ENCODE results near the gene CDC42BPA.
"Not testable (repeated sequence)": the region's sequence is repeated elsewhere in the genome, so short reads cannot be mapped to it uniquely, and the experiment has no call there.

Gene CDC42BPA

GRCh38 chr1:227265891-227266290, 52.4 kb downstream of the CDC42BPA start:
- no peak for DNase-seq (ENCODE audit: low read depth in 1 of 2, low spot score in 1 of 2)

- no peak for DNase-seq (ENCODE audit: low read depth in 1 of 2, low spot score in 1 of 2)
Observed at GRCh38 chr1:227263869-227264268, 54.4 kb downstream of the CDC42BPA start.

GRCh38 chr1:227261501-227261900, 56.8 kb downstream of the CDC42BPA start:
- no peak for DNase-seq (ENCODE audit: low read depth in 1 of 2, low spot score in 1 of 2)

GRCh38 chr1:227260433-227260832, 57.9 kb downstream of the CDC42BPA start:
- DNase-seq (ENCODE audit: low read depth in 1 of 2, low spot score in 1 of 2): no peak

- no peak for DNase-seq (ENCODE audit: low read depth in 1 of 2, low spot score in 1 of 2)
Observed at GRCh38 chr1:227257964-227258363, 60.3 kb downstream of the CDC42BPA start.

GRCh38 chr1:227255086-227255732, 63.1 kb downstream of the CDC42BPA start:
- DNase-seq (ENCODE audit: low read depth in 1 of 2, low spot score in 1 of 2): no peak

- DNase-seq (ENCODE audit: low read depth in 1 of 2, low spot score in 1 of 2): no peak
Observed at GRCh38 chr1:227253065-227253464, 65.2 kb downstream of the CDC42BPA start.

GRCh38 chr1:227245613-227246320, 72.5 kb downstream of the CDC42BPA start:
- no peak for DNase-seq (ENCODE audit: low read depth in 1 of 2, low spot score in 1 of 2)

GRCh38 chr1:227244339-227245118, 73.8 kb downstream of the CDC42BPA start:
- no peak for DNase-seq (ENCODE audit: low read depth in 1 of 2, low spot score in 1 of 2)

GRCh38 chr1:227242811-227243682, 75.2 kb downstream of the CDC42BPA start:
- no peak for DNase-seq (ENCODE audit: low read depth in 1 of 2, low spot score in 1 of 2)

GRCh38 chr1:227240983-227241382, 77.3 kb downstream of the CDC42BPA start:
- no peak for DNase-seq (ENCODE audit: low read depth in 1 of 2, low spot score in 1 of 2)

GRCh38 chr1:227234998-227235405, 83.3 kb downstream of the CDC42BPA start:
- DNase-seq (ENCODE audit: low read depth in 1 of 2, low spot score in 1 of 2): no peak

GRCh38 chr1:227231128-227231527, 87.2 kb downstream of the CDC42BPA start:
- DNase-seq (ENCODE audit: low read depth in 1 of 2, low spot score in 1 of 2): not testable (repeated sequence)

GRCh38 chr1:227228201-227228600, 90.1 kb downstream of the CDC42BPA start:
- no peak for DNase-seq (ENCODE audit: low read depth in 1 of 2, low spot score in 1 of 2)

GRCh38 chr1:227227761-227228160, 90.5 kb downstream of the CDC42BPA start:
- DNase-seq (ENCODE audit: low read depth in 1 of 2, low spot score in 1 of 2): no peak

- no peak for DNase-seq (ENCODE audit: low read depth in 1 of 2, low spot score in 1 of 2)
Observed at GRCh38 chr1:227225715-227226346, 92.5 kb downstream of the CDC42BPA start.

- DNase-seq (ENCODE audit: low read depth in 1 of 2, low spot score in 1 of 2): no peak
Observed at GRCh38 chr1:227223171-227223806, 95.0 kb downstream of the CDC42BPA start.

- no peak for DNase-seq (ENCODE audit: low read depth in 1 of 2, low spot score in 1 of 2)
Observed at GRCh38 chr1:227219715-227220292, 98.5 kb downstream of the CDC42BPA start.

- no peak for DNase-seq (ENCODE audit: low read depth in 1 of 2, low spot score in 1 of 2)
Observed at GRCh38 chr1:227218870-227219573, 99.3 kb downstream of the CDC42BPA start.

All from stimulated activated CD4-positive, alpha-beta T cell treated with anti-CD3 and anti-CD28 coated beads, Interleukin-15, amount 100 ng/mL, for 1 hour (primary cell).